Spleen (tissue), 11 donors: ENCODE results near the gene STK39. TPM values are rescaled to one million over a fixed set of nuclear protein-coding genes. Genes with fewer than 3 reads are reported as not detected.

Source experiments
- DNase-seq: peaks from one replicate; pipeline ENCODE4 v3.0.0-alpha.2; 2020
- H3K27ac ChIP-seq, 8 donors: fragments of 200-600 bp; sonication (generic) in 7 of 8; 1 replicate in 4 of 8; 2 replicates in 4 of 8; pipeline versions ENCODE4 v1.5.0 to v1.8.0; 2016 to 2021; ENCODE audit warnings: inconsistent platforms in 4 of 8, mild to moderate bottlenecking in 4 of 8, moderate library complexity in 1 of 8
- H3K27me3 ChIP-seq, 7 donors: fragments of 200-600 bp; sonication (generic) in 6 of 7; replicated peaks in 1 of 7; 1 replicate in 4 of 7; 2 replicates in 3 of 7; pipeline versions ENCODE4 v1.5.0 to v1.8.0; 2016 to 2021; ENCODE audit warnings: inconsistent platforms in 3 of 7, mild to moderate bottlenecking in 1 of 7
- H3K36me3 ChIP-seq, 6 donors: fragments of 200-600 bp; sonication (generic) in 5 of 6; 1 replicate in 4 of 6; 2 replicates in 2 of 6; pipeline versions ENCODE4 v1.5.0 to v1.8.0; 2016 to 2021; ENCODE audit warnings: inconsistent platforms in 2 of 6
- H3K4me1 ChIP-seq, 6 donors: fragments of 200-600 bp; sonication (generic) in 5 of 6; 1 replicate in 3 of 6; 2 replicates in 3 of 6; pipeline versions ENCODE4 v1.5.0 to v1.8.0; 2016 to 2021; ENCODE audit warnings: inconsistent platforms in 3 of 6
- H3K4me3 ChIP-seq, 8 donors: fragments of 200-600 bp; sonication (generic) in 7 of 8; 1 replicate in 4 of 8; 2 replicates in 4 of 8; pipeline versions ENCODE4 v1.5.0 to v1.8.0; 2016 to 2021; ENCODE audit warnings: inconsistent platforms in 4 of 8, mild to moderate bottlenecking in 4 of 8, moderate library complexity in 2 of 8
- H3K9me3 ChIP-seq, 8 donors: fragments of 200-600 bp; sonication (generic) in 7 of 8; 1 replicate in 4 of 8; 2 replicates in 4 of 8; pipeline versions ENCODE4 v1.5.0 to v1.8.0; 2016 to 2021; ENCODE audit warnings: inconsistent platforms in 4 of 8
- POLR2A ChIP-seq, 3 donors: fragments of 450-650 bp; IDR thresholded peaks; one replicate each; pipeline ENCODE4 v1.5.1; 2017; ENCODE audit warnings: antibody characterized with exemption in 3 of 3, mild to moderate bottlenecking in 1 of 3
- POLR2AphosphoS5 ChIP-seq, 3 donors: sonication (generic); formaldehyde crosslinking; IDR thresholded peaks; one replicate each; pipeline ENCODE4 v1.5.1; 2017; ENCODE audit warnings: antibody characterized with exemption in 3 of 3
- WGBS, 5 donors: extraction: QIAGEN DNeasy Blood & Tissue Kit in 3 of 5; methylation state at CpG; one replicate each; pipeline versions ENCODE4 v1.1.5 to v1.1.7; 2013 to 2018; 5-methylcytosine and 5-hydroxymethylcytosine counted together
- intact Hi-C: fragments of 100-400 bp; cut with DNase I; formaldehyde crosslinking; loops from one replicate; pipeline ENCODE4 v1.15.0; 2023; ENCODE audit warnings: low total_unique reads
- polyA plus RNA-seq, 3 donors: library from polyadenylated mRNA; stranded (reverse); fragments of 200-250 nt; gene quantifications; one replicate each; pipeline ENCODE4 v1.2.1, GENCODE V29; 2013
- total RNA-seq, 7 donors: library from RNA; depleted of rRNA in 3 of 7; stranded (reverse); fragments of >200 nt in 3 of 7; fragmentation: NEBNext Ultra II Directional in 4 of 7; extraction: Animal tissue kit (Norgen Biotek cat#: 25700) in 4 of 7; gene quantifications; one replicate each; pipeline versions ENCODE4 v1.1.0 to v1.2.1, GENCODE V29; 2016 to 2021
- TF ChIP-seq, protein P1 (sequence below), 11 experiments: fragments of 200-600 bp in 7 of 11; fragments of 450-650 bp in 4 of 11; sonication (generic) in 4 of 11; IDR thresholded peaks in 8 of 11; conservative IDR thresholded peaks in 3 of 11; 1 replicate in 7 of 11; 2 replicates in 4 of 11; pipeline versions ENCODE4 v1.4.0 to v1.8.0; 2016 to 2021; ENCODE audit warnings: antibody characterized with exemption in 11 of 11, inconsistent platforms in 4 of 11, mild to moderate bottlenecking in 1 of 11
- donor health status: healthy with polysubstance abuse.
- donor health status: DM: no; HTN: no; CAD: no; lungs with moderate emphysema.
- donor health status: DM: no; HTN: no; CAD: no.
- donor health status: Bipolar disorder and iron deficiency.
- donor health status: healthy.
- donor health status: DM: no; HTN: no; CAD: no.
- donor health status: DM: yes; HTN: yes; CAD: no.

STK39 gene
- total and polyA plus RNA-seq, 10 donors, result 8.6 to 17.8 (median 11.0) TPM

DNA sequence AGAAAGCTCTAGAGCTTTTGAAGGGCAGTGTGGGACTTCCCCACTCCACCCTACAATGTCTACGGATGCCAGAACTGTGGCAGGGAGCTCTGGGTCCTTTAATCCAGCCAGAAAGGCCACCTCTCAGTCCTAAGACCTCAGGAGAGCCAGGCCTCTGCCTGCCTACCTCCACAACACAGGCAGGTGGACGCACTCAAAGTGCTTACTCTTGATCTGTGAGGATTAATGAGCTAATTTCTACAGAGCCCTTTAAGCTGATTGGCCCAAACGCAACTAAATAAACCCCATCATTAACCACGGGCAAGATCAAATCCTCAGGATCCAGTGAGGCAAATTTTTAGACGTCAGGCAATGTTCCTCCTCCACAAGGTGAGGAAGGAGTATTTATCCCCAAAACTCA is 8.1 kb downstream of the STK39 start:
- 72 to 85% (median 81%) methylated on average over 5 of the region's 5 CpGs for WGBS, 5 donors
- TF ChIP-seq, protein P1, sequence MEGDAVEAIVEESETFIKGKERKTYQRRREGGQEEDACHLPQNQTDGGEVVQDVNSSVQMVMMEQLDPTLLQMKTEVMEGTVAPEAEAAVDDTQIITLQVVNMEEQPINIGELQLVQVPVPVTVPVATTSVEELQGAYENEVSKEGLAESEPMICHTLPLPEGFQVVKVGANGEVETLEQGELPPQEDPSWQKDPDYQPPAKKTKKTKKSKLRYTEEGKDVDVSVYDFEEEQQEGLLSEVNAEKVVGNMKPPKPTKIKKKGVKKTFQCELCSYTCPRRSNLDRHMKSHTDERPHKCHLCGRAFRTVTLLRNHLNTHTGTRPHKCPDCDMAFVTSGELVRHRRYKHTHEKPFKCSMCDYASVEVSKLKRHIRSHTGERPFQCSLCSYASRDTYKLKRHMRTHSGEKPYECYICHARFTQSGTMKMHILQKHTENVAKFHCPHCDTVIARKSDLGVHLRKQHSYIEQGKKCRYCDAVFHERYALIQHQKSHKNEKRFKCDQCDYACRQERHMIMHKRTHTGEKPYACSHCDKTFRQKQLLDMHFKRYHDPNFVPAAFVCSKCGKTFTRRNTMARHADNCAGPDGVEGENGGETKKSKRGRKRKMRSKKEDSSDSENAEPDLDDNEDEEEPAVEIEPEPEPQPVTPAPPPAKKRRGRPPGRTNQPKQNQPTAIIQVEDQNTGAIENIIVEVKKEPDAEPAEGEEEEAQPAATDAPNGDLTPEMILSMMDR (IDR thresholded peaks at IDR 0.05 in 8 of 11, conservative IDR thresholded peaks at IDR 0.05 in 3 of 11), result no peak
- TF ChIP-seq POLR2A (IDR thresholded peaks at IDR 0.05), result no peak
- no peak for TF ChIP-seq POLR2AphosphoS5 (IDR thresholded peaks at IDR 0.05)
- no peak overlapping the region for H3K27ac ChIP-seq
- no peaks in the 10 kb centered on the region for H3K9me3 ChIP-seq
- H3K36me3 ChIP-seq, result no peaks in the 10 kb centered on the region
- DNase-seq, result no peak
- H3K27me3 ChIP-seq, result no peaks in the 10 kb centered on the region
- intact Hi-C loops, result no loop called here
- no peak overlapping the region for H3K4me3 ChIP-seq
- peaks cover 0 to 58% (median 20%) of the 10 kb centered on the region in 6 donors for H3K4me1 ChIP-seq

DNA sequence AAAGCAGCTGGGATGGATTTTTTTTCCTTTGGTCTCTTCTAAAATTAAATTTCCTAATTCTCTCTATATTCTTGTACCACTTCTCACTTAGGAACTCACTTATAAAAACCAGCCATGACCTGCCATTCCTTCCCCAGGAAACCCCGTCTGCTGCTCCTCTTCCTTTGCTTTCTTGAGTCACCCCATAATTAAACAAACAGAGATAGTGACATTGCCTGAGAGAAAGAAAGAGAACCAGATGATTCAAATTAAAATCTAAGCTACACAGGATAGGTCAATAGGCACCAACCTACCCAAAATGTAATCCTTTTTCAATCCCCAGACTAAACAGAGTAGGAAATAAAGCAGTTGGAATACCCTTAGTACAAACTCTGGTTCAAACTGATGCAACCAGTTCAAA is 9.7 kb downstream of the STK39 start:
- no peak for DNase-seq
- H3K4me1 ChIP-seq, result peaks cover 0 to 50% (median 9%) of the 10 kb centered on the region in 6 donors
- H3K9me3 ChIP-seq, result no peaks in the 10 kb centered on the region
- TF ChIP-seq POLR2A (IDR thresholded peaks at IDR 0.05) (no peak), POLR2AphosphoS5 (IDR thresholded peaks at IDR 0.05) (no peak)
- TF ChIP-seq, protein P1 (IDR thresholded peaks at IDR 0.05 in 8 of 11, conservative IDR thresholded peaks at IDR 0.05 in 3 of 11), result no peak
- H3K36me3 ChIP-seq, result no peaks in the 10 kb centered on the region
- no peaks in the 10 kb centered on the region for H3K27me3 ChIP-seq
- H3K27ac ChIP-seq, result no peak overlapping the region
- no peak overlapping the region for H3K4me3 ChIP-seq
- intact Hi-C loops, result no loop called here
- 46 to 72% (median 65%) methylated on average over 1 of the region's 1 CpG for WGBS, 5 donors

DNA sequence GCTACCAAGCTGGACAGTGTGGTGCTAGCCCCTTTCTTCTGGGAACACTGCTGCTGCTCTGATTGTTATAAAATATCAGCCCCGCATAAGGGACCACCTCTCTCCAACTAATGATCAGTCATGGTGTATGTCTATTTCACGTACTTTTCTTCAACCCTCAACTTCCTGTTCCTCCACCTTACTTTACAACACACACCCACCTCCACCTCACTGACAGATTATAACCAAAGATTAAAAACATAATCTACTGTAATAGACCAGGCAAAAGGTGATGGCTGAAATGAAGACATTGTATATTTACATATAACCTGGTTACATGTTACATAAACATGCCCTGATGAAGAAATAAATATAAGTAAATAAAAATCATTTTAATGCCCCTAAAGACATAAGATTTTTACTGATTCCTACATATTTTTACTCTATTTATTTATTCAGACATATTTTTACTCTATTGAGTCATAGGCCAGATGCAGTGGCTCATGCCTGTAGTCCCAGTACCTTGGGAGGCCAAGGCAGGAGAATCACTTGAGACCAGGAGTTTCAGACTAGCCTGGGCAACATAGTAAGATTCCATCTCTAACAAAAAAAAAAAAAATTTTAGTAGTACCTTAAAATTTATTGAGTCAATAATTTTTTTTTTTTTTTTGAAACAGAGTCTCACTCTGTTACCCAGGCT is 12.8 kb downstream of the STK39 start:
- H3K27ac ChIP-seq, result no peak overlapping the region
- WGBS, 5 donors, result 50 to 74% (median 52%) methylated on average over 2 of the region's 2 CpGs
- intact Hi-C loops, result no loop called here
- TF ChIP-seq, protein P1 (IDR thresholded peaks at IDR 0.05 in 8 of 11, conservative IDR thresholded peaks at IDR 0.05 in 3 of 11), result no peak
- TF ChIP-seq POLR2A (IDR thresholded peaks at IDR 0.05) (no peak), POLR2AphosphoS5 (IDR thresholded peaks at IDR 0.05) (no peak)
- peaks cover 0 to 17% (median 0%) of the 10 kb centered on the region in 6 donors for H3K36me3 ChIP-seq
- no peaks in the 10 kb centered on the region for H3K27me3 ChIP-seq
- no peak for DNase-seq
- H3K4me1 ChIP-seq, result peaks cover 0 to 24% (median 2%) of the 10 kb centered on the region in 6 donors
- H3K9me3 ChIP-seq, result peaks cover 0 to 8% (median 2%) of the 10 kb centered on the region in 8 donors
- no peak overlapping the region for H3K4me3 ChIP-seq

DNA sequence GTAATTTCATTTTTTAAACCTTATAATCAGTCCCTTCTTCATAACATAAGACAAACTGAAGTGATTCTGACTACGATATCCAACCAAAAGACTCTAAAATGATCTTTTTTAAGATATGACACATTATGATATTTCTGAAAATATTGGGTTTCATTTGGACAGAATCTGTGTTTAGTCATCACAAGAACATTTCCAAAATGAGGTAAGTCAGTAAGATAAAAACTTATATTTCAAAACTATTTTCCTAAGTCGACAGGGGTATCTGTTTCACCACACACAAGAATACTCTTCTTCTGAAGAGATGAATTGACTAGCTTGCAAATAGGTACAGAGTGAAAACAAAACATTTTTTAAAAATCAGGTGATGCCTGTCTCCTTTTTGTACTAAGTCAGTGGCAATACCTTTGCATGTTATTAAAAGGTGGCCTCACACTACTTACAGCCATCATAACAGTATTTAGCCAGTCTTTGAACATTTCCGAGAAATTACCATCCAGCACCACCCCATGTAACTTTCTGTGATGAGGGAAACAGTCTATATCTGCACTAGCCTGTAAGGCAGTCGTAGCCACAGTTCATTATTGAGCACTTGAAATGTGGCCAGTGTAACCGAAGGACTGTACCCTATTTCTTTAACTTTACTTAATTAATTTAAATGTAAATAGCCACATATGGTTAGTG is 13.5 kb downstream of the STK39 start:
- DNase-seq, result no peak
- intact Hi-C loops, result no loop called here
- Histone ChIP-seq H3K27me3 (no peaks in the 10 kb centered on the region), H3K27ac (no peak overlapping the region), H3K4me3 (no peak overlapping the region), H3K4me1 (peaks cover 0 to 17% (median under 1%) of the 10 kb centered on the region in 6 donors), H3K36me3 (peaks cover 0 to 17% (median 0%) of the 10 kb centered on the region in 6 donors), H3K9me3 (peaks cover 0 to 8% (median 2%) of the 10 kb centered on the region in 8 donors)
- TF ChIP-seq POLR2A (IDR thresholded peaks at IDR 0.05) (no peak), POLR2AphosphoS5 (IDR thresholded peaks at IDR 0.05) (no peak)
- TF ChIP-seq, protein P1 (IDR thresholded peaks at IDR 0.05 in 8 of 11, conservative IDR thresholded peaks at IDR 0.05 in 3 of 11), result no peak
- 82 to 90% (median 86%) methylated on average over 5 of the region's 5 CpGs for WGBS, 5 donors
